Kidney epithelial cell (primary cell): ENCODE data around the gene CADM2. TPM values are rescaled to one million over a fixed set of nuclear protein-coding genes. Genes with fewer than 3 reads are reported as not detected.

Experiments used
- DNase-seq: peaks from one replicate; pipeline ENCODE4 v3.0.0-alpha.2; 2010; ENCODE audit warnings: low read depth
- H3K27me3 ChIP-seq: 2 replicates; pipeline ENCODE4 v1.6.0; 2011; ENCODE audit warnings: low read length; ENCODE audit not compliant: control insufficient read depth, insufficient read depth
- H3K36me3 ChIP-seq: 2 replicates; pipeline ENCODE4 v1.5.1; 2011; ENCODE audit warnings: low read length; ENCODE audit not compliant: control insufficient read depth, insufficient read depth
- H3K4me3 ChIP-seq: 2 replicates; pipeline ENCODE4 v1.5.1; 2011; ENCODE audit warnings: low read depth, mild to moderate bottlenecking, control low read depth, low read length
- CTCF ChIP-seq: IDR thresholded peaks from 2 replicates; pipeline ENCODE4 v1.5.1; 2011; ENCODE audit warnings: mild to moderate bottlenecking, moderate library complexity, low read length, control low read depth, inconsistent platforms; ENCODE audit not compliant: insufficient read depth, poor library complexity, severe bottlenecking
- total RNA-seq: library from RNA; depleted of rRNA; stranded (reverse); fragments of >200 nt; gene quantifications from 2 replicates; pipeline ENCODE4 v1.2.3, GENCODE V29; 2015

The CADM2 gene
- total RNA-seq, 1 donor from 2014 or later, result 0.42 TPM

- no peak for TF ChIP-seq CTCF
- Histone ChIP-seq H3K27me3 (no peaks in the 10 kb centered on the region), H3K4me3 (no peak overlapping the region), H3K36me3 (no peaks in the 10 kb centered on the region)
- no peak for DNase-seq
Measured at GRCh38 chr3:85851071-85851470, 892.3 kb downstream of the CADM2 start.

GRCh38 chr3:85853805-85854204 is 895.0 kb downstream of the CADM2 start:
- no peaks in the 10 kb centered on the region for H3K36me3 ChIP-seq
- no peaks in the 10 kb centered on the region for H3K27me3 ChIP-seq
- H3K4me3 ChIP-seq, result no peak overlapping the region
- no peak for TF ChIP-seq CTCF
- no peak for DNase-seq

GRCh38 chr3:85862893-85863455 is 904.2 kb downstream of the CADM2 start:
- TF ChIP-seq CTCF, result no peak
- H3K36me3 ChIP-seq, result no peaks in the 10 kb centered on the region
- no peak for DNase-seq
- H3K4me3 ChIP-seq, result no peak overlapping the region
- no peaks in the 10 kb centered on the region for H3K27me3 ChIP-seq

- Histone ChIP-seq H3K27me3 (no peaks in the 10 kb centered on the region), H3K36me3 (no peaks in the 10 kb centered on the region), H3K4me3 (no peak overlapping the region)
- no peak for DNase-seq
- no peak for TF ChIP-seq CTCF
Measured at GRCh38 chr3:85864896-85865295, 906.1 kb downstream of the CADM2 start.

- no peak for TF ChIP-seq CTCF
- no peak for DNase-seq
- H3K36me3 ChIP-seq, result no peaks in the 10 kb centered on the region
- no peaks in the 10 kb centered on the region for H3K27me3 ChIP-seq
- H3K4me3 ChIP-seq, result no peak overlapping the region
Measured at GRCh38 chr3:85867072-85867471, 908.3 kb downstream of the CADM2 start.

GRCh38 chr3:85875589-85875988 is 916.8 kb downstream of the CADM2 start:
- no peak for DNase-seq
- TF ChIP-seq CTCF, result no peak
- Histone ChIP-seq H3K36me3 (no peaks in the 10 kb centered on the region), H3K27me3 (no peaks in the 10 kb centered on the region), H3K4me3 (no peak overlapping the region)
